Mucosa of stomach (tissue), 1 donor: Measurements from ENCODE around the gene CRTC3.

ENCODE experiments used
- H3K27me3 ChIP-seq: one replicate; pipeline ENCODE4 v1.7.0; 2013; ENCODE audit warnings: mild to moderate bottlenecking, low read length; ENCODE audit not compliant: control insufficient read depth, insufficient read depth
- H3K36me3 ChIP-seq: one replicate; pipeline ENCODE4 v1.7.0; 2013; ENCODE audit warnings: low read length; ENCODE audit not compliant: control insufficient read depth, insufficient read depth
- H3K4me1 ChIP-seq: one replicate; pipeline ENCODE4 v1.7.0; 2013; ENCODE audit warnings: mild to moderate bottlenecking, low read length; ENCODE audit not compliant: control insufficient read depth, insufficient read depth
- H3K4me3 ChIP-seq: one replicate; pipeline ENCODE4 v1.7.0; 2013; ENCODE audit warnings: low read length
- H3K9ac ChIP-seq: one replicate; pipeline ENCODE4 v1.7.0; 2013; ENCODE audit warnings: mild to moderate bottlenecking, low read length, moderate library complexity
- H3K9me3 ChIP-seq: one replicate; pipeline ENCODE4 v1.7.0; 2013; ENCODE audit warnings: mild to moderate bottlenecking, low read length, moderate library complexity; ENCODE audit not compliant: control insufficient read depth
- donor health status: Pancreatic carcinoma.

The CRTC3 gene

DNA sequence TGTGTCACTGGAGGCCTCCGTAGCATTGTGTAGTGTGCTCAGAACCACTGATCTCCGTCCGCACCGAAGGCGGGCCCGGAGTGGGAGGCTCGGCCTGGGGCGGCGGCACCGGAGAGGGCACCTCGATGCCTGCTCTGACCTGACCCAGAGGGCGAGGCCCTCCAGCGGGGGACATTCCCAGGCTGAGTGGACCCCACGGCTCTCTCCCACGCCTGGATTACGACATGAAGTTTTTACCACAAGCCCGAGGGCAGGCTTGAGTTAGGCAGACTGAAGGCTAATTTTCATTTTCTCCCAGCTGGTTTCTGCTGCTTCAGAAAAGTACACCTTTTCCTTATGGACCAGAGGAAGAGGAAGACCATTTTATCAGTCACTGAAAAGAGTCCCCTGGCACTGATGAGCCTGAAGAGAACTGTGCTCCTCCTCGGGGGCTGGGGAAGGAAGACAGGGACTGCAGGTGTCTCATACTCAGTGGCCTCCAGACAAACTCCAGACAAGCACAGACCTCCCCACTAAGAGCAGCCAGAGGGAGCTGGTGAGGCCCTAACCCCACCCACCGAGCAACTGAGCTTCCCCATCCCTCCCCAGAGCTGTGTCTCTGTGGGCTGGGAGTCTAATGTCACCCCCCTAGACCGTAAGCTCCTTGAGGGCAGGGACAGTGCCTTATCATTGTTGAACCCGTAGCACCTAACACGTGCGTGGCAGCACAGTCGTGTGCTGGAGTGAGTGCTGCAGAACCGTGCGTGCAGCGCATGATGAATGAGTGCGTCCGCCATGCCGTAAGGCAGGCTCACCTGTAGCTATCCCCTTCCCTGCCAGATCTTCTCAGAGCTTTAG lies 113.0 kb downstream of the CRTC3 start:
- Histone ChIP-seq H3K9me3 (no peaks in the 10 kb centered on the region), H3K9ac (no peak overlapping the region), H3K4me3 (no peak overlapping the region), H3K4me1 (peaks cover 13% of the 10 kb centered on the region), H3K36me3 (no peaks in the 10 kb centered on the region), H3K27me3 (no peaks in the 10 kb centered on the region)

DNA sequence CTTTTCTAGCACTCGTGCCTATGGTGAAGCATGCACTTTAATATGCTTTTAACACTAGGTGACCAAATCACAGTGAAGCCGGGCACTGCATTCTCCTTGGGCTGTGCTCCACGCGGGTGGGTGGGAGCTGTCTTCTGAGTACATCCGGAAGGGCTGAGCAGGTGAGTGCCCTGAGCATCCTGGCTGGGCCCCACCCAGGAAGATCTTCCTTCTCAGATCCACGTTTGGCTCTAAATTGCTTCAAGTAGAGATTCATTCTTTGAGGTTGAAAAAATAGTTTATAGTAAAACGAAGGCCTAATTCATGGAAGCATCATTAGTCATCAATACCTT lies 113.5 kb downstream of the CRTC3 start:
- Histone ChIP-seq H3K36me3 (no peaks in the 10 kb centered on the region), H3K4me1 (peaks cover 16% of the 10 kb centered on the region), H3K9ac (no peak overlapping the region), H3K27me3 (no peaks in the 10 kb centered on the region), H3K4me3 (no peak overlapping the region), H3K9me3 (no peaks in the 10 kb centered on the region)

GRCh38 chr15:90644526-90644925 lies 114.8 kb downstream of the CRTC3 start:
- Histone ChIP-seq H3K36me3 (no peaks in the 10 kb centered on the region), H3K9me3 (no peaks in the 10 kb centered on the region), H3K9ac (no peak overlapping the region), H3K4me3 (no peak overlapping the region), H3K4me1 (peaks cover 19% of the 10 kb centered on the region), H3K27me3 (no peaks in the 10 kb centered on the region)

DNA sequence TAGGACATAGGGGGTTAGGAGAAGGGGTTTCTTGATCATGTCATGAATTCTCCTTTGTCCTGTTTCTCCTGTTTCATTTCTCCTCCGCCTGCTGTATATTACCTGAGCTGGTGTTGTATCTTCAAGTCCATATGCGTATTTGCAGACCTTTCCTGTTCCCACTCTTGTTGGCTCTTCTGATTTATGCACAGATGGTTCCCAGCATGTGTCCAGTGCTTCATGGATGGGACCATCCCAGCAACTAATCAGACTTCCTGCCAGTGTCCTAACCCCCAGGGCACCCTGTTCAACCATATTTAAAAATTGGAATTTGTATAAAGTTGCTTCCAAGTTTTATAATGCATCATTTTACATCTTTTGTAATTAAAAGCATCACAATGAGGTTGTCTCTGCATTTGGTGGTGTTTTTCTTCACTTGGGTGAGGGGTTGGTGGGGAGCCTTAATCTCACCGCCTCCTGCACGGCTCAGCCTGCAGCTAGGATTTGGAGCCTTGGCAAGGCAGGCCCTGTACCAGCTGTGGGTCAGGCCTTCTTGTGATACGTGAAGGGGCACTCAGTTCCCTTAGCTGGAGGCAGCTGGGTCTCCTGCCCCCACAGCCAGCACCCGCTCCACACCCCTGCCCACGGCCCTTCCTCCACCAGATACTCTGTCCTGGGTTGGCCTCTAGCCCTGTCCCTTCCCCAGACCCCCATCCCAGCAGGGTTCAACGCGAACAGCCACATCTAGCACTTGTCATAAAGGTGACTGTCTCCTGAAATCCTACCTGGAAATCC lies 115.4 kb downstream of the CRTC3 start:
- Histone ChIP-seq H3K4me3 (no peak overlapping the region), H3K4me1 (peaks cover 19% of the 10 kb centered on the region), H3K36me3 (no peaks in the 10 kb centered on the region), H3K27me3 (no peaks in the 10 kb centered on the region), H3K9ac (peak overlapping the region; percentile 20), H3K9me3 (no peaks in the 10 kb centered on the region)

GRCh38 chr15:90645873-90646575 lies 116.3 kb downstream of the CRTC3 start:
- Histone ChIP-seq H3K36me3 (no peaks in the 10 kb centered on the region), H3K27me3 (no peaks in the 10 kb centered on the region), H3K9me3 (no peaks in the 10 kb centered on the region), H3K4me3 (no peak overlapping the region), H3K9ac (peak overlapping the region; percentile 20), H3K4me1 (peaks cover 12% of the 10 kb centered on the region)

DNA sequence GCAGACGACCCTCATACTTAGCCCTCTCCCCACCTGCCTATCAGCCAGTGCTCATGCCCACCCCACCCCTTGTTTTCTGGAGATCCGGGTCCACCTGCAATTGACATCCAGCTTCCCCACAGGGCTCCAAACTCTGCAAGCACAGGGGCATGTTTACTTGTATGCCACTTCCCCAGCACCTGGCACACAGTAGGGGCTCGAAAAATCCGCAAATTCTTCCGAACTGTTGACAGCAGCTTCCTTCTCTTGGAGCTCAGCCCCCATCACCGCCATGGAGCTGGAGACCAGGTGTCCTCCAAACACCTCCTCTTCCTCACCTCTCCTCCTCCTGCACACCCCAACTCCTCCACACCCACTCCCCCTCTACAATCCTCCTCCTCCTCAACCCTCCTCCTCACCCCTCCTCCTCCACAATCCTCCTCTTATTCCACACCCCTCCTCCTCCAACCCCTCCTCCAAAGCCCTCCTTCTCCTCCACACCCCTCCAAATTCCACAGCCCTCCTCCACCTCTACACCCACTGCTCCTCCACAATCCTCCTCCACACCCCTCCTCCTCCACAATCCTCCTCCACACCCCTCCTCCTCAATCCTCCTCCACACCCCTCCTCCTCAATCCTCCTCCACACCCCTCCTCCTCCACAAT lies 117.1 kb downstream of the CRTC3 start:
- Histone ChIP-seq H3K4me1 (peaks cover 12% of the 10 kb centered on the region), H3K9ac (no peak overlapping the region), H3K4me3 (no peak overlapping the region), H3K27me3 (no peaks in the 10 kb centered on the region), H3K36me3 (no peaks in the 10 kb centered on the region), H3K9me3 (no peaks in the 10 kb centered on the region)

DNA sequence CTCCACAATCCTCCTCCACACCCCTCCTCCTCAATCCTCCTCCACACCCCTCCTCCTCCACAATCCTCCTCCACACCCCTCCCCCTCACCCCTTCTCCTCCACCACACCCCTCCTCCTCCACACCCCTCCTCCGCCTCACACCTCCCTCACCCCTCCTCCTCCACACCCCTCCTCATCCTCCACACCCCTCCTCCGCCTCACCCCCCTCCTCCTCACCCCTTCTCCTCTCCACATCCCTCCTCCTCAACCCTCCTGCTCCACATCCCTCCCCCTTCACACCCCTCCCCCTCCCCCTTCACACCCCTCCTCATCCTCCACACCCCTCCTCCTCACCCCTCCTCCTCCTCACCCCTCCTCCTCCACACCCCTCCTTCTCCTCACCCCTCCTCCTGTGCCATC lies 117.6 kb downstream of the CRTC3 start:
- no peak overlapping the region for H3K4me3 ChIP-seq
- H3K9me3 ChIP-seq: no peaks in the 10 kb centered on the region
- peaks cover 12% of the 10 kb centered on the region for H3K4me1 ChIP-seq
- H3K9ac ChIP-seq: no peak overlapping the region
- no peaks in the 10 kb centered on the region for H3K36me3 ChIP-seq
- no peaks in the 10 kb centered on the region for H3K27me3 ChIP-seq

GRCh38 chr15:90648137-90649070 lies 118.7 kb downstream of the CRTC3 start:
- no peaks in the 10 kb centered on the region for H3K27me3 ChIP-seq
- H3K9me3 ChIP-seq: no peaks in the 10 kb centered on the region
- H3K4me1 ChIP-seq: peaks cover 12% of the 10 kb centered on the region
- no peak overlapping the region for H3K4me3 ChIP-seq
- no peak overlapping the region for H3K9ac ChIP-seq
- H3K36me3 ChIP-seq: no peaks in the 10 kb centered on the region

GRCh38 chr15:90650117-90650955 lies 120.6 kb downstream of the CRTC3 start:
- peaks cover 17% of the 10 kb centered on the region for H3K4me1 ChIP-seq
- H3K9ac ChIP-seq: no peak overlapping the region
- H3K36me3 ChIP-seq: no peaks in the 10 kb centered on the region
- H3K9me3 ChIP-seq: no peaks in the 10 kb centered on the region
- no peaks in the 10 kb centered on the region for H3K27me3 ChIP-seq
- no peak overlapping the region for H3K4me3 ChIP-seq

GRCh38 chr15:90650956-90651689 lies 121.4 kb downstream of the CRTC3 start:
- H3K9ac ChIP-seq: no peak overlapping the region
- no peaks in the 10 kb centered on the region for H3K9me3 ChIP-seq
- H3K36me3 ChIP-seq: no peaks in the 10 kb centered on the region
- no peak overlapping the region for H3K4me3 ChIP-seq
- peaks cover 11% of the 10 kb centered on the region for H3K4me1 ChIP-seq
- no peaks in the 10 kb centered on the region for H3K27me3 ChIP-seq
